Suprapubic skin (tissue), 4 donors: Measurements from ENCODE around the gene HOTAIR. TPM values are rescaled to one million over a fixed set of nuclear protein-coding genes. Genes with fewer than 3 reads are reported as not detected.

Experiments
- DNase-seq, 2 donors: peaks; one replicate each; pipeline ENCODE4 v3.0.0-alpha.2; 2019; ENCODE audit warnings: low spot score in 2 of 2
- H3K27ac ChIP-seq: fragments of 200-600 bp; sonication (generic); one replicate; pipeline ENCODE4 v1.5.1; 2019
- H3K27me3 ChIP-seq: fragments of 200-600 bp; sonication (generic); one replicate; pipeline ENCODE4 v1.5.1; 2019
- H3K36me3 ChIP-seq: fragments of 200-600 bp; sonication (generic); one replicate; pipeline ENCODE4 v1.5.1; 2019
- H3K4me1 ChIP-seq: fragments of 200-600 bp; sonication (generic); one replicate; pipeline ENCODE4 v1.5.1; 2019
- H3K4me3 ChIP-seq: fragments of 200-600 bp; sonication (generic); one replicate; pipeline ENCODE4 v1.5.1; 2019; ENCODE audit warnings: mild to moderate bottlenecking
- H3K9me3 ChIP-seq: fragments of 200-600 bp; sonication (generic); one replicate; pipeline ENCODE4 v1.5.1; 2019
- EP300 ChIP-seq: sonication (generic); formaldehyde crosslinking; IDR thresholded peaks from one replicate; pipeline ENCODE4 v1.6.1; 2017; ENCODE audit warnings: antibody characterized with exemption
- POLR2A ChIP-seq, 2 donors: fragments of 450-650 bp; IDR thresholded peaks; one replicate each; pipeline ENCODE4 v1.6.1; 2017; ENCODE audit warnings: antibody characterized with exemption in 2 of 2, mild to moderate bottlenecking in 2 of 2, moderate library complexity in 2 of 2
- POLR2AphosphoS5 ChIP-seq, 3 donors: sonication (generic); formaldehyde crosslinking; IDR thresholded peaks; one replicate each; pipeline ENCODE4 v1.6.1; 2017; ENCODE audit warnings: antibody characterized with exemption in 3 of 3
- WGBS: methylation state at CpG from one replicate; pipeline ENCODE4 v1.1.5; 2018; 5-methylcytosine and 5-hydroxymethylcytosine counted together
- total RNA-seq, 4 donors: library from RNA; depleted of rRNA; stranded (reverse); fragments of >200 nt; gene quantifications; one replicate each; pipeline ENCODE4 v1.1.0, GENCODE V29; 2016
- TF ChIP-seq, protein P1 (sequence below), 2 donors: fragments of 200-600 bp in 1 of 2; fragments of 450-650 bp in 1 of 2; sonication (generic) in 1 of 2; IDR thresholded peaks; one replicate each; pipeline ENCODE4 v1.5.1; 2016 to 2019; ENCODE audit warnings: antibody characterized with exemption in 2 of 2, mild to moderate bottlenecking in 1 of 2, moderate library complexity in 1 of 2

Gene HOTAIR
- total RNA-seq, 4 donors from 2014 or later: 1.4 to 15.7 (median 10.7) TPM

DNA sequence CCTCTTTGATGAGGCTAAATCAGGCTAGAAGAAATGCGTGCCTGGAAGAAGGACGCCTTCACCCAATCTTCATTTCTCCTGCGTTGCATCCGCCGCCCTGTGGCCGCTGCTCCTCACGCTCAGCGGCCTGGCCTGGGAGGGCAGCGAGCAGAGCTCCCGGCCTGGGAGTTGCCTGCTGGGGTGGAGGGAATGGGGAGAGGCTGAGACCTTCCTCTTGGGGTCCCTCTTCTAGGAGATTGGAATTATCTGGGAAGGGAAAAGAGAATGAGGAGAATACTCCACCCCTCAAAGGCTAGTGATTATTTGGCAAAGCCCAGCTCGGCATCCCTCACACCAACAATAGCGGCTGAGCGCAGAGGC lies 22.4 kb downstream of the HOTAIR start:
- DNase-seq: no peak
- Histone ChIP-seq H3K27ac (no peak overlapping the region), H3K9me3 (no peaks in the 10 kb centered on the region), H3K27me3 (peaks cover 100% of the 10 kb centered on the region), H3K4me3 (no peak overlapping the region), H3K36me3 (no peaks in the 10 kb centered on the region), H3K4me1 (peaks cover 62% of the 10 kb centered on the region)
- TF ChIP-seq POLR2A (IDR thresholded peaks at IDR 0.05) (no peak), EP300 (no peak), POLR2AphosphoS5 (IDR thresholded peaks at IDR 0.05) (no peak)
- TF ChIP-seq, protein P1, sequence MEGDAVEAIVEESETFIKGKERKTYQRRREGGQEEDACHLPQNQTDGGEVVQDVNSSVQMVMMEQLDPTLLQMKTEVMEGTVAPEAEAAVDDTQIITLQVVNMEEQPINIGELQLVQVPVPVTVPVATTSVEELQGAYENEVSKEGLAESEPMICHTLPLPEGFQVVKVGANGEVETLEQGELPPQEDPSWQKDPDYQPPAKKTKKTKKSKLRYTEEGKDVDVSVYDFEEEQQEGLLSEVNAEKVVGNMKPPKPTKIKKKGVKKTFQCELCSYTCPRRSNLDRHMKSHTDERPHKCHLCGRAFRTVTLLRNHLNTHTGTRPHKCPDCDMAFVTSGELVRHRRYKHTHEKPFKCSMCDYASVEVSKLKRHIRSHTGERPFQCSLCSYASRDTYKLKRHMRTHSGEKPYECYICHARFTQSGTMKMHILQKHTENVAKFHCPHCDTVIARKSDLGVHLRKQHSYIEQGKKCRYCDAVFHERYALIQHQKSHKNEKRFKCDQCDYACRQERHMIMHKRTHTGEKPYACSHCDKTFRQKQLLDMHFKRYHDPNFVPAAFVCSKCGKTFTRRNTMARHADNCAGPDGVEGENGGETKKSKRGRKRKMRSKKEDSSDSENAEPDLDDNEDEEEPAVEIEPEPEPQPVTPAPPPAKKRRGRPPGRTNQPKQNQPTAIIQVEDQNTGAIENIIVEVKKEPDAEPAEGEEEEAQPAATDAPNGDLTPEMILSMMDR (IDR thresholded peaks at IDR 0.05): no peak
- whole genome bisulfite sequencing: 44% methylated on average over 13 of the region's 13 CpGs

DNA sequence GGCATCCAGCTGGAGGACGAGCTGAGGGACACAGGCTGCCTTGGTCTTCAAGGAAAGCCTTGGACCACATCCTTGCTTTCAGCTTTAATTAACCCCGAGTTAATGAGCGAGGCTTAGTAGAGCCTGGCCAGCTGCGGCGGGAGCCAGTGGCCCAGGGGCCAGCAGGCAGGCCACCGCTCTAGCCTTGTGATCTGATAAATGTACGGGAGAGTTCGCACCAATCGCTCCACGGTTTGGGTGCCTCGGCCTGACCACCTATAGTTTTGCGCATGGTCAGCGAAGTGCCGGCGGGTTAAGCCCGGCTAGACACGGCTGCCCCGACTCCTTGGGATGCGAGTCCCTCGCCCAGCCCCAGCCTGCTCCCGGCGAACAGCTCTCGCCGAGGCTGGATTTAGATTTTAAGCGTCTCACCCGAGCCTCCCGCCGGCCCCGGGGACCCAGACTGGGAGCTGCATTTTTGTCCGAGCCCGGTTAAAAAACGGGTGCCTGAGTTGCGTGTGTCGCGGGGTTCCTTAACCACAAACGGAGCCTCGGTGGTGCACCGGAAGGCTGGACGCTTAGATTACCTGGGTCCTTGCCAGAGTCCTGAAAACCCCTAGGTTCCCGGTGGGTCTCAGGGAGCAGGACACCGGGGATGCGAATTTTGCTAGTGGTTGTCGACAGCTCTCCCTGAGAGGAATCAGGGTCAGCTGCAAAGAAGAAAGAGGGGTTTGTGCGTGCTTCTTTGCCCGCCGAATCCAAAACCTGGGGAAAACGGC lies 23.0 kb downstream of the HOTAIR start:
- WGBS: 34% methylated on average over 24 of the region's 47 CpGs
- no peak overlapping the region for H3K27ac ChIP-seq
- H3K4me3 ChIP-seq: no peak overlapping the region
- peaks cover 100% of the 10 kb centered on the region for H3K27me3 ChIP-seq
- no peak for TF ChIP-seq POLR2AphosphoS5 (IDR thresholded peaks at IDR 0.05)
- TF ChIP-seq, protein P1 (IDR thresholded peaks at IDR 0.05): no peak
- no peak for TF ChIP-seq POLR2A (IDR thresholded peaks at IDR 0.05)
- no peak for TF ChIP-seq EP300
- H3K4me1 ChIP-seq: peaks cover 57% of the 10 kb centered on the region
- H3K9me3 ChIP-seq: no peaks in the 10 kb centered on the region
- DNase-seq: no peak
- H3K36me3 ChIP-seq: no peaks in the 10 kb centered on the region

DNA sequence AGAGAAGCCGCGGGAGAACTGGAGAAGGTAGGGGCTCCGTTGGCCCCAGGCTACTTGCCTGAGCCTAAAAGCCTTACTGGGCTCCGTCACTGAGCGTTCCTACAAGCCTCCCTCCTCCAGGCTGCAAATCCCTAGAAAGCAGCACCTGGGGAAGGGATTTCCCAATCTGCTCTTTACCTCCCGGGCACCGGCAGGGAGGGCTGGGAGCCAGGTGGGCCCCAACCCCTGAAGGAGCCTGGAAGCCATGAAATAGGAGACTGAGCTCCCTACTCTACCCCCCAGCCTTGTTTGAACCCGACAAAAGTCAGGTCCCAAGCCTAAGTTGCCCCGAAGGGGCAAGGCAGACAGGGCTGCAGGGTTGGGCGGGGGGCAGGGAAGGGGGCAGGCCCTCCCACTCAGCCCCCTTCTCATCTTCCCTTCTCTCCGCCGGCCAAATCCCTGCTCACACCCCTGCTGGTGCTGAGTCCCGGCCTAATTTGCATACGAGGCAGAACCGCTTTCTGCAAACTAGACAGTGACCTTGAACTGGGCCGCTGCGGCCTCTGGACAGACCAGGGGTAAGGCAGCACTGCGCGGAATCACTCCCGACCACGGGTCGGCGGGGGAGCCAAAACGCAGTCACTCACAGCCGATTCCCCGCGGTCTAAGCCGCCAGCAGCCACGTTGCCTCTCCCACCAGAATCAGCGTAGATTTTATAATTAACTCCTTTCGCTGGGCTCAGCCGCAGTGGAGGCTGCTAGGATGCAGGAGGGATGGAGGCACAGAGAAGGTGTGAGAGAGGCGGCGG lies 23.8 kb downstream of the HOTAIR start:
- no peak for DNase-seq
- H3K36me3 ChIP-seq: no peaks in the 10 kb centered on the region
- H3K27ac ChIP-seq: no peak overlapping the region
- TF ChIP-seq, protein P1 (IDR thresholded peaks at IDR 0.05): no peak
- no peak for TF ChIP-seq POLR2AphosphoS5 (IDR thresholded peaks at IDR 0.05)
- no peak for TF ChIP-seq POLR2A (IDR thresholded peaks at IDR 0.05)
- no peak for TF ChIP-seq EP300
- no peak overlapping the region for H3K4me3 ChIP-seq
- peaks cover 49% of the 10 kb centered on the region for H3K4me1 ChIP-seq
- H3K9me3 ChIP-seq: no peaks in the 10 kb centered on the region
- 35% methylated on average over 8 of the region's 34 CpGs for WGBS
- H3K27me3 ChIP-seq: peaks cover 100% of the 10 kb centered on the region

DNA sequence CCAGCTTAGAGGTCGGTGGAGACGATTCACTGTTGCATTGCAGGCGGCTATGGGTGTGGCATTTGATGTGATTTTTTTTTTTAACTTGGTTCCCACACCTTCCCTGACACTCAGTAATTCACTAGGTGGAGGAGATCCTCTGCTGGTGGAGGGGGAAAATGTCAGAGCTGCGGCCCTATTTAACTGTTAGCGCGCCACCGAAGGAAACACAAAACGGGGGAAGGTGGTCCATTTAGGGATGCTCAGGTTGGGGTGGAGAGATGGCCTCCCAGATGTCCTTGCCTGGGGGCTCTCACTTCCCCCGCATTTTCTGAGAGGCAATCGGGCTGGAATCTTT lies 24.3 kb downstream of the HOTAIR start:
- H3K4me1 ChIP-seq: peaks cover 43% of the 10 kb centered on the region
- no peaks in the 10 kb centered on the region for H3K36me3 ChIP-seq
- H3K27me3 ChIP-seq: peaks cover 100% of the 10 kb centered on the region
- H3K9me3 ChIP-seq: no peaks in the 10 kb centered on the region
- TF ChIP-seq EP300: no peak
- TF ChIP-seq, protein P1 (IDR thresholded peaks at IDR 0.05): peak in 1 of 2 donors; percentile 27
- no peak for DNase-seq
- no peak overlapping the region for H3K4me3 ChIP-seq
- WGBS: 11% methylated on average over 10 of the region's 10 CpGs
- H3K27ac ChIP-seq: no peak overlapping the region

DNA sequence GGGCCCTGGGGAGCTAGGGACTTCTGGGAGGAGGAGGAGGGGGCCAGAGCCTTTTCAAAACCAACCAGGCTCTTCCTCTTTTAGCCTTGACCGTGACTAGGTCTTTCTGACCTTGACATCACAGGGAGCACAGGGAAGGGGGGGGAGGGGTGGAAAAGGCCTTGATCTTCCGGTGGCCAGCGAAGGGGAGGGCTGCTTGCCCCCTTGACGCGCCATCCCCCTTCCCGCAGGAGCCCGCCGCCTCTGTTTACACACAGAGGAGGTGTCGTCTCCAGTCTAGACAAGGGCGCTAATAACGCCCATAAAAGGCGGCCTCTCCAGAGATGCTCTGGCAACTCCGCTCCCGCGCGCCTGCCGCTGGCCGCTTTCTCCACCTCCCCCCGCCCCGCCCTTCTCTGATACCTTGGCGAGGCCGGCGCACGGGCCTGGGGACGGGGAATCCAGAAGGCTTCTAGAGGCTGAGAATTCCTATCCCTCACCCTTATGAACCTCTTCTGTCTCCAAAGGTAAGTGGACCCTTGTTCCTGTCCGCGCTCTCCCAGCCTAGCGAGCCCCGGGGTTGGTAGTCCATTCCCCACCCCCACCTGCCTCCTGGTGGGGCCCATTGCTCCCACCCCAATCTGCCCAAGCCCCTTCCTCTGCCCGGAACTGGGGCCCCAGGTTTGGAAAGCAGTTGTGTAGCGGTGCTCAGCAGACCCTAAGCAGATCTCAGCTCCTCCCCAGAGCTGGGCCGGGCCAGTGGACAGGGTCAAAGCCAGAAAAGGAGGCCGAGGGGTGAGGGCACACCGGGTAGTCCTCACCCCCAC lies 24.9 kb downstream of the HOTAIR start:
- TF ChIP-seq, protein P1 (IDR thresholded peaks at IDR 0.05): no peak
- no peak for TF ChIP-seq EP300
- TF ChIP-seq POLR2A (IDR thresholded peaks at IDR 0.05): no peak
- no peak for TF ChIP-seq POLR2AphosphoS5 (IDR thresholded peaks at IDR 0.05)
- no peak for DNase-seq
- Histone ChIP-seq H3K27ac (no peak overlapping the region), H3K4me1 (peaks cover 38% of the 10 kb centered on the region), H3K36me3 (no peaks in the 10 kb centered on the region), H3K4me3 (no peak overlapping the region), H3K9me3 (no peaks in the 10 kb centered on the region), H3K27me3 (peaks cover 100% of the 10 kb centered on the region)
- 11% methylated on average over 25 of the region's 34 CpGs for WGBS
